Keratinocyte (primary cell): ENCODE results near the gene CSNK2A2. TPM values are rescaled to one million over a fixed set of nuclear protein-coding genes. Genes with fewer than 3 reads are reported as not detected.

Experiments
- DNase-seq: peaks from one replicate; pipeline ENCODE4 v3.0.0-alpha.2; 2011; ENCODE audit warnings: low read depth, missing footprints, low spot score
- FAIRE-seq: peaks from 2 replicates; lab custom pipeline; 2011; peaks lifted over from hg19 to GRCh38; lab: Jason Lieb, UNC
- H2AFZ ChIP-seq: 2 replicates; pipeline ENCODE4 v1.6.0; 2012; ENCODE audit warnings: low read length, control low read depth, inconsistent platforms; ENCODE audit not compliant: control insufficient read depth
- H3K27ac ChIP-seq: 2 replicates; pipeline ENCODE4 v1.5.1; 2011; ENCODE audit warnings: low read length; ENCODE audit not compliant: control insufficient read depth, insufficient read depth
- H3K27me3 ChIP-seq: 3 replicates; pipeline ENCODE4 v1.6.0; 2011; ENCODE audit warnings: low read length; ENCODE audit not compliant: control insufficient read depth, insufficient read depth; ENCODE audit errors: extremely low read depth
- H3K36me3 ChIP-seq, 2 experiments: 2 replicates in 1 of 2; 3 replicates in 1 of 2; pipeline ENCODE4 v1.5.1; 2011; ENCODE audit warnings: low read length in 2 of 2, mild to moderate bottlenecking in 1 of 2; ENCODE audit not compliant: control insufficient read depth in 2 of 2, insufficient read depth in 2 of 2; ENCODE audit errors: extremely low read depth in 1 of 2
- H3K4me1 ChIP-seq: 3 replicates; pipeline ENCODE4 v1.5.1; 2011; ENCODE audit warnings: low read length; ENCODE audit not compliant: control insufficient read depth, insufficient read depth; ENCODE audit errors: extremely low read depth
- H3K4me2 ChIP-seq: 3 replicates; pipeline ENCODE4 v1.6.0; 2011; ENCODE audit warnings: low read depth, low read length; ENCODE audit not compliant: control insufficient read depth, insufficient read depth; ENCODE audit errors: extremely low read depth
- H3K4me3 ChIP-seq, 3 experiments: fragments of 200-600 bp in 1 of 3; sonication (generic) in 1 of 3; 2 replicates in 2 of 3; 3 replicates in 1 of 3; pipeline ENCODE4 v1.5.1; 2011 to 2016; ENCODE audit warnings: low read length in 3 of 3, mild to moderate bottlenecking in 3 of 3, control low read depth in 2 of 3, inconsistent platforms in 1 of 3, low read depth in 1 of 3, mixed read lengths in 1 of 3, mixed run types in 1 of 3, moderate library complexity in 1 of 3; ENCODE audit not compliant: control insufficient read depth in 2 of 3, insufficient read depth in 2 of 3; ENCODE audit errors: extremely low read depth in 1 of 3
- H3K79me2 ChIP-seq: 2 replicates; pipeline ENCODE4 v1.6.0; 2012; ENCODE audit warnings: low read length; ENCODE audit not compliant: control insufficient read depth, insufficient read depth
- H3K9ac ChIP-seq: 3 replicates; pipeline ENCODE4 v1.6.0; 2011; ENCODE audit warnings: low read length; ENCODE audit not compliant: control insufficient read depth, insufficient read depth; ENCODE audit errors: extremely low read depth
- H3K9me1 ChIP-seq: 3 replicates; pipeline ENCODE4 v1.6.0; 2011; ENCODE audit warnings: low read length; ENCODE audit not compliant: control insufficient read depth, insufficient read depth; ENCODE audit errors: extremely low read depth
- H3K9me3 ChIP-seq: 2 replicates; pipeline ENCODE4 v1.5.1; 2012; ENCODE audit warnings: low read depth, low read length; ENCODE audit not compliant: control insufficient read depth
- H4K20me1 ChIP-seq: 3 replicates; pipeline ENCODE4 v1.6.0; 2011; ENCODE audit warnings: low read length; ENCODE audit not compliant: control insufficient read depth, insufficient read depth; ENCODE audit errors: extremely low read depth
- EZH2 ChIP-seq: IDR thresholded peaks from one replicate; pipeline ENCODE4 v1.6.1; 2012; ENCODE audit warnings: inconsistent platforms, mild to moderate bottlenecking, low read length, moderate library complexity
- dilution Hi-C: fragments of 300-500 bp; cut with MboI; formaldehyde crosslinking; loops from one replicate; pipeline ENCODE4 v1.7.0; 2020; ENCODE audit warnings: low sequenced_read_pairs; ENCODE audit not compliant: extremely low pct_ligation_motif_present
- polyA plus RNA-seq, 5 experiments: library from polyadenylated mRNA; depleted of rRNA in 3 of 5; stranded (reverse) in 3 of 5; stranded (forward) in 1 of 5; unstranded in 1 of 5; fragments of >200 nt; gene quantifications; 1 replicate in 1 of 5; 2 replicates in 3 of 5; 3 replicates in 1 of 5; pipeline versions ENCODE4 v1.2.1 to v1.2.3, GENCODE V29; 2011 to 2012; ENCODE audit warnings: missing spikeins in 2 of 5, low read depth in 1 of 5, low replicate concordance in 1 of 5
- TF ChIP-seq, protein P1 (sequence below), 3 experiments: IDR thresholded peaks in 1 of 3; conservative IDR thresholded peaks in 1 of 3; optimal IDR thresholded peaks in 1 of 3; 2 replicates in 2 of 3; 3 replicates in 1 of 3; pipeline versions ENCODE3 to v1.5.1; 2011; ENCODE audit warnings: low read length in 3 of 3, mild to moderate bottlenecking in 3 of 3, moderate library complexity in 2 of 3, control low read depth in 1 of 3, inconsistent platforms in 1 of 3; ENCODE audit not compliant: insufficient read depth in 2 of 3; ENCODE audit errors: extremely low read depth in 1 of 3

Gene CSNK2A2
- polyA plus RNA-seq, 1 donor (not counting 4 experiments of a cell fraction or from before 2014, with no cell fraction given), result 49.6 TPM

GRCh38 chr16:58217311-58217925 lies 19.5 kb upstream of the CSNK2A2 start:
- no peak for TF ChIP-seq EZH2
- TF ChIP-seq, protein P1, sequence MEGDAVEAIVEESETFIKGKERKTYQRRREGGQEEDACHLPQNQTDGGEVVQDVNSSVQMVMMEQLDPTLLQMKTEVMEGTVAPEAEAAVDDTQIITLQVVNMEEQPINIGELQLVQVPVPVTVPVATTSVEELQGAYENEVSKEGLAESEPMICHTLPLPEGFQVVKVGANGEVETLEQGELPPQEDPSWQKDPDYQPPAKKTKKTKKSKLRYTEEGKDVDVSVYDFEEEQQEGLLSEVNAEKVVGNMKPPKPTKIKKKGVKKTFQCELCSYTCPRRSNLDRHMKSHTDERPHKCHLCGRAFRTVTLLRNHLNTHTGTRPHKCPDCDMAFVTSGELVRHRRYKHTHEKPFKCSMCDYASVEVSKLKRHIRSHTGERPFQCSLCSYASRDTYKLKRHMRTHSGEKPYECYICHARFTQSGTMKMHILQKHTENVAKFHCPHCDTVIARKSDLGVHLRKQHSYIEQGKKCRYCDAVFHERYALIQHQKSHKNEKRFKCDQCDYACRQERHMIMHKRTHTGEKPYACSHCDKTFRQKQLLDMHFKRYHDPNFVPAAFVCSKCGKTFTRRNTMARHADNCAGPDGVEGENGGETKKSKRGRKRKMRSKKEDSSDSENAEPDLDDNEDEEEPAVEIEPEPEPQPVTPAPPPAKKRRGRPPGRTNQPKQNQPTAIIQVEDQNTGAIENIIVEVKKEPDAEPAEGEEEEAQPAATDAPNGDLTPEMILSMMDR (optimal IDR thresholded peaks at IDR 0.05 in 1 of 3, IDR thresholded peaks at IDR 0.05 in 1 of 3, conservative IDR thresholded peaks at IDR 0.05 in 1 of 3; ENCODE audit: extremely low read depth in 1 of 3, insufficient read depth in 2 of 3, low read length in 3 of 3), result no peak
- no peak overlapping the region for H3K4me3 ChIP-seq
- H4K20me1 ChIP-seq, result no peaks in the 10 kb centered on the region
- H3K9ac ChIP-seq, result no peak overlapping the region
- dilution Hi-C loops, result loop anchor here (25.0 kb wide), 1 partner anchor 95 kb away; no protein-coding TSS in a partner anchor
- no peaks in the 10 kb centered on the region for H3K27me3 ChIP-seq
- H3K4me2 ChIP-seq, result no peak overlapping the region
- no peaks in the 10 kb centered on the region for H3K9me3 ChIP-seq
- H3K36me3 ChIP-seq, result no peaks in the 10 kb centered on the region
- FAIRE-seq (no peak), DNase-seq (no peak)
- H3K9me1 ChIP-seq, result no peaks in the 10 kb centered on the region
- no peak overlapping the region for H2AFZ ChIP-seq
- no peak overlapping the region for H3K27ac ChIP-seq
- H3K4me1 ChIP-seq, result peaks cover 6% of the 10 kb centered on the region
- no peaks in the 10 kb centered on the region for H3K79me2 ChIP-seq

- dilution Hi-C loops, result loop anchor here (25.0 kb wide), 1 partner anchor 99 kb away; no protein-coding TSS in a partner anchor
- no peak for TF ChIP-seq EZH2
- TF ChIP-seq, protein P1 (optimal IDR thresholded peaks at IDR 0.05 in 1 of 3, IDR thresholded peaks at IDR 0.05 in 1 of 3, conservative IDR thresholded peaks at IDR 0.05 in 1 of 3; ENCODE audit: extremely low read depth in 1 of 3, insufficient read depth in 2 of 3, low read length in 3 of 3), result no peak
- Histone ChIP-seq H3K9me3 (no peaks in the 10 kb centered on the region), H3K9ac (no peak overlapping the region), H3K4me2 (no peak overlapping the region), H3K4me3 (no peak overlapping the region), H3K4me1 (peaks cover 8% of the 10 kb centered on the region), H2AFZ (no peak overlapping the region), H3K27me3 (no peaks in the 10 kb centered on the region), H3K27ac (no peak overlapping the region), H3K79me2 (no peaks in the 10 kb centered on the region), H3K36me3 (no peaks in the 10 kb centered on the region), H3K9me1 (no peaks in the 10 kb centered on the region), H4K20me1 (no peaks in the 10 kb centered on the region)
- DNase-seq (no peak), FAIRE-seq (no peak)
Observed at GRCh38 chr16:58212824-58213655, 15.1 kb upstream of the CSNK2A2 start.
